ENCODE data around the gene SPATA13. TPM values are rescaled to one million over a fixed set of nuclear protein-coding genes. Genes with fewer than 3 reads are reported as not detected.

Gene SPATA13
- total RNA-seq, 1 donor from 2014 or later: 11.4 TPM

DNA sequence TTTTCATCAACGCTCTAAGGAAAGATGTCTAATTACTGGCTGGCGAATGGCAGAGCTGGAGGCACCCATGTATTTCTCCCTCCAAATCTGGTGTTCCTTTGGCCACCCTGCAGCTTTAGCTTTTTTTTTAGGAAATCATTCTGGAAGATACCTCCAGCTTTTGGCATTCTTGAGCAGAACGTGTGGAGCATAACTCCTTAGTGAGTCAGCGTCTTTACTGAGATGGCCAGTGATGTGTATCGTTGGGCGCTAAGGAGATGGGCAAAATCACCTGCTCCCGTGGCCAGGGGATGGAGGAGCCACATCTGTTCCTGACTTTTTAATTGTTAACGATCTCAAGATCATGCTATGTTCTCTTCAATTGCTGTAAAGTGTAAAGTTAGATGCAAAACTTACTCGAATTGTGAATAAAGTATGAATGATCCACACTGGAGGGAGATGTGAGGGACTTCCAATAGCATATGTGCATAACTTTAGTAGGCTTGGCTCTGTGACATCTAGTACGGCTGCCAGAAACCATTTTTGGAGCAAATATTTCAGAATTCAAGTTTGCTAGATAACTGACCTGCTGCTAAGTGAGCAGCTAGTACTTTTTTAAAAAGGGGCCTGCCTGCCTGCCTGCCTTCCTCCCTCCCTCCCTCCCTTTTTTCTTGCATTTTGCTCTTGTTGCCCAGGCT, 124.5 kb downstream of the SPATA13 start:
- peaks cover 8% of the 10 kb centered on the region for H3K4me1 Mint-ChIP-seq (ENCODE audit: unreplicated experiment)
- no peak overlapping the region for H3K4me3 Mint-ChIP-seq (ENCODE audit: unreplicated experiment)

DNA sequence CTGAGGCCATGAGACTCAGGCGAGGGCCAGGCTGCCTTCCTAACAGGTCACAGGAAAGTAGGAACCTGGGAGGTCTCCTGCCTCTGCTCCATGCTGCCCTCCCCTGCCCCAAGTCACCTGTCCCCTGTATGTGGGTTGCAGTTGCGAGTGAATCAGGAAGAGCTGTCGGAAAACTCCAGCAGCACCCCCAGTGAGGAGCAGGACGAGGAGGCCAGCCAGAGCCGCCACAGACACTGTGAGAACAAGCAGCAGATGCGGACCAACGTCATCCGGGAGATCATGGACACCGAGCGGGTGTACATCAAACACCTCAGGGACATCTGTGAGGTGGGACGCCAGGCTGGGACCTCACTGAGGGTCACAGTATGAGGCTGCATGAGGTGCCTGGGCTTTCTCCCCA, 126.1 kb downstream of the SPATA13 start:
- Mint-ChIP-seq H3K27me3 (ENCODE audit: unreplicated experiment) (no peaks in the 10 kb centered on the region), H3K9me3 (ENCODE audit: unreplicated experiment) (no peaks in the 10 kb centered on the region), H3K4me3 (ENCODE audit: unreplicated experiment) (no peak overlapping the region), H3K4me1 (ENCODE audit: unreplicated experiment) (peaks cover 8% of the 10 kb centered on the region), H3K36me3 (ENCODE audit: low read depth, unreplicated experiment) (peaks cover 14% of the 10 kb centered on the region), H3K27ac (ENCODE audit: unreplicated experiment) (no peak overlapping the region)
- TF ChIP-seq, protein P1, sequence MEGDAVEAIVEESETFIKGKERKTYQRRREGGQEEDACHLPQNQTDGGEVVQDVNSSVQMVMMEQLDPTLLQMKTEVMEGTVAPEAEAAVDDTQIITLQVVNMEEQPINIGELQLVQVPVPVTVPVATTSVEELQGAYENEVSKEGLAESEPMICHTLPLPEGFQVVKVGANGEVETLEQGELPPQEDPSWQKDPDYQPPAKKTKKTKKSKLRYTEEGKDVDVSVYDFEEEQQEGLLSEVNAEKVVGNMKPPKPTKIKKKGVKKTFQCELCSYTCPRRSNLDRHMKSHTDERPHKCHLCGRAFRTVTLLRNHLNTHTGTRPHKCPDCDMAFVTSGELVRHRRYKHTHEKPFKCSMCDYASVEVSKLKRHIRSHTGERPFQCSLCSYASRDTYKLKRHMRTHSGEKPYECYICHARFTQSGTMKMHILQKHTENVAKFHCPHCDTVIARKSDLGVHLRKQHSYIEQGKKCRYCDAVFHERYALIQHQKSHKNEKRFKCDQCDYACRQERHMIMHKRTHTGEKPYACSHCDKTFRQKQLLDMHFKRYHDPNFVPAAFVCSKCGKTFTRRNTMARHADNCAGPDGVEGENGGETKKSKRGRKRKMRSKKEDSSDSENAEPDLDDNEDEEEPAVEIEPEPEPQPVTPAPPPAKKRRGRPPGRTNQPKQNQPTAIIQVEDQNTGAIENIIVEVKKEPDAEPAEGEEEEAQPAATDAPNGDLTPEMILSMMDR (IDR thresholded peaks at IDR 0.05; ENCODE audit: unreplicated experiment): no peak
- no peak for DNase-seq (ENCODE audit: low spot score)

More for the DNA sequence above, 124.5 kb downstream of the SPATA13 start:
- no peaks in the 10 kb centered on the region for H3K9me3 Mint-ChIP-seq (ENCODE audit: unreplicated experiment)
- peaks cover 10% of the 10 kb centered on the region for H3K36me3 Mint-ChIP-seq (ENCODE audit: low read depth, unreplicated experiment)
- DNase-seq (ENCODE audit: low spot score): no peak
- TF ChIP-seq, protein P1 (IDR thresholded peaks at IDR 0.05; ENCODE audit: unreplicated experiment): no peak
- no peak overlapping the region for H3K27ac Mint-ChIP-seq (ENCODE audit: unreplicated experiment)
- no peaks in the 10 kb centered on the region for H3K27me3 Mint-ChIP-seq (ENCODE audit: unreplicated experiment)

DNA sequence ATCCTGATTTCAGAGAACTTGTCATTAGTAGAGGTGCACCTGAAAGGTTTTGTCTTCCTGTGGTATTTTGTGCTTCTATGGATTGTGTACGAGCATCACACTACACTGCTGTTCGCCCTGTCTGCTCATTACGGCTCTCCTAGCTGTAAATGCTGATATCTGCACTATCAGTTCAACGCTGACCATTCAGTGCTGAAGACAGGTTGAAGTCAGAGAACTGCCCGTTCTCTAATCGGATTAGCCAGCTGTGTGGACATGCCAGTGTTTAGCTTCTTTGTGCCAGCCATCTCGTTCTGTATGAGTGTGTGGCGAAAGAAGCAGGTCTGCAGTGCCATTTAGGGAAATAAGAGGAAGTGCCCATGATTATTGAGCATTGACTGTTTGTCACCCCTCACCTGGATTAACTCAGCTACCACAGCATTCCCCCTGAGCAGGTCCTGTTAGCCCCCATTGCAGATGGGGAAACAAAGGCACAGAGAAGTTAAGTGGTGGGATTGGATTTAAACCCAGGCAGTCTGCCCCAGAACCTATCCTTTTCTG, 127.3 kb downstream of the SPATA13 start:
- TF ChIP-seq, protein P1 (IDR thresholded peaks at IDR 0.05; ENCODE audit: unreplicated experiment): no peak
- H3K27me3 Mint-ChIP-seq (ENCODE audit: unreplicated experiment): peaks cover 2% of the 10 kb centered on the region
- H3K4me3 Mint-ChIP-seq (ENCODE audit: unreplicated experiment): peak overlapping the region; percentile 6
- DNase-seq (ENCODE audit: low spot score): no peak
- H3K9me3 Mint-ChIP-seq (ENCODE audit: unreplicated experiment): no peaks in the 10 kb centered on the region
- H3K36me3 Mint-ChIP-seq (ENCODE audit: low read depth, unreplicated experiment): peaks cover 14% of the 10 kb centered on the region
- no peak overlapping the region for H3K27ac Mint-ChIP-seq (ENCODE audit: unreplicated experiment)
- H3K4me1 Mint-ChIP-seq (ENCODE audit: unreplicated experiment): peaks cover 4% of the 10 kb centered on the region

DNA sequence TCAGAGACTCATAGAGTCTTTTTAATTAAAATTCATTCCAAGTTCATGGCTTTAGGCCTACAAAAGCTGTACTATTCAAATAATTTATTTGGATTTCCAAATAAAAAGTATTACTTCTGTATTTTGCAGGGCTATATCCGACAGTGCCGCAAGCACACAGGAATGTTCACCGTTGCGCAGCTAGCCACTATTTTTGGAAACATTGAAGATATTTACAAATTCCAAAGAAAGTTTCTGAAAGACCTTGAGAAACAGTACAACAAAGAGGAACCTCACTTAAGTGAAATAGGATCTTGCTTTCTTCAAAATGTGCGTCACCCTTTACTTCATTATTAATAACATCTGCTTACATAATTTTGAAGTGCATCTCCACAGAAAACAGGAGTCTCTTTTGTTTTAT, 128.3 kb downstream of the SPATA13 start:
- H3K27me3 Mint-ChIP-seq (ENCODE audit: unreplicated experiment): peaks cover 2% of the 10 kb centered on the region
- no peak overlapping the region for H3K4me3 Mint-ChIP-seq (ENCODE audit: unreplicated experiment)
- no peaks in the 10 kb centered on the region for H3K4me1 Mint-ChIP-seq (ENCODE audit: unreplicated experiment)
- no peak overlapping the region for H3K27ac Mint-ChIP-seq (ENCODE audit: unreplicated experiment)
- no peaks in the 10 kb centered on the region for H3K9me3 Mint-ChIP-seq (ENCODE audit: unreplicated experiment)
- H3K36me3 Mint-ChIP-seq (ENCODE audit: low read depth, unreplicated experiment): peaks cover 14% of the 10 kb centered on the region
- no peak for DNase-seq (ENCODE audit: low spot score)
- TF ChIP-seq, protein P1 (IDR thresholded peaks at IDR 0.05; ENCODE audit: unreplicated experiment): no peak

DNA sequence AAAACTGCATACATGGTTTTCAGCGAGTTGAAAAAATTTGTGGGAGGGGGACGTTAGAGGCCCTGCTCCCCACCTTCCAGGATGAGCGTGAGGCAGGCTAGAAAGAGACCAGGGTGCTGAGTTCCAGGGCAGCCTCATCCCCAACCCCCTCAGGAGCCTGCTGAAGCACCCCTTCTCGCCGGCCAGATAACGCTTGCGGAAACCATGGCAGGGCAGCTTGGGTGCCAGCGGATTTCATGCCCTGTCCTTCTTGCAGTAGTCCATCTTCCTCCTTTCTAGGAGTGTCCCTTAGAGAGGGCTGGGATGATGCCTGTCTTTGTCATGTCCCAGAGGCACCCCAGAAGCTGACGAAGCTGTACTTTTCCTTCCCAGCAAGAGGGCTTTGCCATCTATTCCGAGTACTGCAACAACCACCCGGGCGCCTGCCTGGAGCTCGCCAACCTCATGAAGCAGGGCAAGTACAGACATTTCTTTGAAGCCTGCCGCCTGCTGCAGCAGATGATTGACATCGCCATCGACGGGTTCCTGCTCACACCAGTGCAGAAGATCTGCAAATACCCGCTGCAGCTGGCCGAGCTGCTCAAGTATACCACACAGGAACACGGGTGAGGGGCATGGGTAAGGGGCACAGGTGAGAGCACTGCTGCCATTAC, 129.9 kb downstream of the SPATA13 start:
- DNase-seq (ENCODE audit: low spot score): no peak
- Mint-ChIP-seq H3K9me3 (ENCODE audit: unreplicated experiment) (no peaks in the 10 kb centered on the region), H3K27ac (ENCODE audit: unreplicated experiment) (no peak overlapping the region), H3K4me1 (ENCODE audit: unreplicated experiment) (no peaks in the 10 kb centered on the region), H3K36me3 (ENCODE audit: low read depth, unreplicated experiment) (peaks cover 14% of the 10 kb centered on the region), H3K4me3 (ENCODE audit: unreplicated experiment) (no peak overlapping the region), H3K27me3 (ENCODE audit: unreplicated experiment) (peaks cover 2% of the 10 kb centered on the region)
- TF ChIP-seq, protein P1 (IDR thresholded peaks at IDR 0.05; ENCODE audit: unreplicated experiment): no peak
